GM19025 (cell line): ENCODE results near the gene RUVBL1.
"Not testable (repeated sequence)": the region's sequence is repeated elsewhere in the genome, so short reads cannot be mapped to it uniquely, and the experiment has no call there.

Experiments used
- ATAC-seq: cut with Tn5 transposase; IDR thresholded peaks from one replicate; pipeline ENCODE4 v1.9.1; 2021; ENCODE audit warnings: mild to moderate bottlenecking, low read depth, moderate library complexity; ENCODE audit not compliant: unreplicated experiment

RUVBL1 gene

DNA sequence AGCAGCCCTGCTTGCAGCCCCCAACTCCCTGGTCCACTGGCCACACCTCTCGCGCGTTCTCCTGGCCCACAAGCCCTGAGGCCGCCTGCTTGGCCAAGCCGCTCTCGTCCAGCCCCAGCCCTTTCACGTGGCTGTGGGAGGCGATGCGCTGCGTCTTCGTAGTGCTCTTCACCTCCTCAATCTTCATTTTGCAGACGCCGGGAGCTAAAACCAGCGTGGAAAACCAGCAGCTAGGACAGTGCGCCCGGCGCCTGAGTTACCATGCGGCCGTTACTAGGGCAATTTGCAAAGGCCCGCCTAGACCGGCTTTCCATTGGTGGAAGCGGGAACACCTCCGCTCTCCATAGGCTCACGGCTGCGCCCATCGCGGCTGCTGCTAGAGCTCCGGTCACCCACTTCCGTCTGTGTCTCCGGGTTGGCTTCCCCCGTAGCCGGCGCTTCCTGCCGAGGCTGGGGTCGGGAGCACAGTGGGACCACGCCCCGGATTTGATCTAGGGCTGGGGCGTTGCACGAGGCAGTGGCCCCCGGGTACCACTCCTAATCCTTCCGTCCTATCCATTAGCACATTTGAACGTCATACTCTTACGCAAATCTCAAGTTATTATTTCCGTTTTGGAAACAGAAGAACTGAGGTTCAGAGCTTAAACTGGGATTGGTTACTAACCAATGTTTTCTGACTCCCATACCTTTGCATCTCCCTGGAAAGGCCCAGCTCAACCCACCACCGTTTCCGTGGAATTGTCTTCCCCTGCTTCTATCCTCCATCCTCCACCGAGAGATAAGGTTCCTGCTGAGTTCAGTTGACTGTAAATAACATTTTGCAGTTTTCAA lies at the start of gene RUVBL1:
Gene RUVBL1 (minus strand): TSS at position 275 of the 831 bp plus-strand sequence. CDS start 88 bp downstream, at position 187.
- ATAC-seq: peak; percentile 99

DNA sequence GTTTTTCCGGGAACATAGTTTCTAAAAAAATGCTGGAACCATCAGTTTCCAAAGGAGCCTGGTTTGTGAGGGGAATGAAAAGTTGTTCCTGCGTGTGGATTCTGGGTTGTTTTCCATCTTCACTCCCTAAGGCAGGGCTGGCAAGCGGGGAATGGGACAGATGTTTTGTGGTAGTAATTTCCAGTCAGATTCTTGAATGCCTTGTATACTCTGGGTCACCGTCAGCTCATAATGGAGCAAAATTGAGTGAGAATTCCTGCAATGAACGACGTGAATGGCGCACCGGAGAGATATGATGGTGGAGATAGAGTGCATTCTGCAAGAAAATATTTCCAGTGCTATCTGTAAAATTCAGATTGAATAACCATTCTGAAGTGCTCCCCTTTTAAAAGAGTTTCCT lies 49.6 kb upstream of the RUVBL1 start:
- ATAC-seq: no peak

DNA sequence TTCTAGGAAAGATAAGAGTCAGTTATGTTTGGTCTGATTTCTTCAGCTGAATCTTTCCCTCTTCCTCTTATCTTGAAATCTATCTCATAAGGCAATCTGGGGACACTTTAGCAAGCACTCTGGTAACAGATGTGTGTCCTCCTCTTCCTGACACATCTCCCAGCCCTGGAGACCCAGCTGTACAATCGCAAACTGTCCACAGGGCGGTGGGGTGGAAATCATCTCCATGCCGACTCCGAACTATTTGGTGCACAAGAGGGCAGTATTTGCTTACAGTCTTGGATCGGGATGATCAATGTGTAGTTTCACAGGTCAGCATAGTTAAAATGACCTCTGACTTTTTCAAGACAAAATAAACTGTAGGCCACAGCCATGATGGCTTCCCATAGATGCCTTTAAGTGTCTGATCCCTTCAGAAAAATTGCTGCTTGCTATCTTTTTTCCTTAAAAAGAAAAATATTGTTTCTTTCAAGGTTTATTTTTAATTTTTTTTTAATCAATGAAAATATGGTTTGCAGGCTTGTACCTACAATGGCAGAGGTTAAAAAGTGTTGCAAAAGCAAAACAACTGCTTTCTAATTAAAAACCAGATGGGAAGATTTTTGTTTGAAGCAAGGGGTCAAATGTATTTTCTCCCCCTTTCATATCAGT lies 47.4 kb upstream of the RUVBL1 start:
- ATAC-seq: no peak

DNA sequence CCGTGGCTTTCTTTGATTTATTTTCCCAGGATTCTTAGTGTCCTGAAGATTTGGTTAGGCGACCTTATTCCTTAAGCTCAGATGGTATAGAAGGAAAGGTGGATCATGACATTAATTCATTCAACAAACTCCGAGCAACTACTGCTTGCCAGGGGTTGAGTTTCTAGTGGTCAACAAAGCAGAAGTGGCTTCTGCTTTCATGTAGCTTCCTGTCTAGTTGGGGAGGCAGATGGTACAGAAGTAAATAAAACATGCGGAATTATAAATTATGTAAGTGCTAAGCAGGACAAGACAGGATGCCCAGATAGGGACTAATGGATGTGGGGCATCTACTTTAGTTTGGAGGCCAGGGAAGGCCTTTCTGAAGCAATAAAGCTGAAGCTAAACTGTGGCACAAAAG lies 45.2 kb upstream of the RUVBL1 start:
- ATAC-seq: no peak

DNA sequence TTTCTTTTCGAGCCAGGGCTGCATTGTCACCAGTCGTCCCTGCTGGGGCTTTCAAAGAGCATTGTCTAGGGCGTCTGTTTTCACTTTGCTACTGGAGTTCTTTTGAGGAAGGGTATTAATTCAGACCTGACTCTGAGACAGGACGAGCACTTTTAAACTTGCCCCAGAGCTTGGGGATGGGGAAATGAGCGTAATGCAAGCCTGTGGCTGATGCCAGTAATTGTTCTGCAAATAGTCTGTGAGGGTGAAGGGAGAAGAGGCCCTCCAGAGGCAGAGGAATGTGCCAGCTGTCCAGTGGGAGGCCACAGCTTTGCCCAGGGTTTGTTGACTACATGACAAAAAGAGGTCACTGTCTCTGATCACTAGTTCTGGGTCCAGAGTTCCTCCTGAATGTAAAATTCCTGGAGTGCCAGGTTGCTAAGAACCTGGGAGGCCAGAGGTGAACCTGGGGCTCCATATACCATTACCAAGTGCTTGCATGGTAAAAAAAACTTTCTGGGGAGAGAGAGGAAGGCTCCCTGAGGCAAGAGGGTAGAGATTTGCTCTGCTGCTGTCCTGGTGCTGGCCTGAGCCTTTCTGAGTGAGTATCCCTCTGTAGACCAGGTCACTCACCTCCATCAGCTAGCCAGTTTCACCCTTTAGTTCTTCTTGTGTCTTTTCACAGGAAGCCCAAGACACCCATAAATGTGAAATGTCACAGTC lies 44.5 kb upstream of the RUVBL1 start:
- ATAC-seq: no peak

DNA sequence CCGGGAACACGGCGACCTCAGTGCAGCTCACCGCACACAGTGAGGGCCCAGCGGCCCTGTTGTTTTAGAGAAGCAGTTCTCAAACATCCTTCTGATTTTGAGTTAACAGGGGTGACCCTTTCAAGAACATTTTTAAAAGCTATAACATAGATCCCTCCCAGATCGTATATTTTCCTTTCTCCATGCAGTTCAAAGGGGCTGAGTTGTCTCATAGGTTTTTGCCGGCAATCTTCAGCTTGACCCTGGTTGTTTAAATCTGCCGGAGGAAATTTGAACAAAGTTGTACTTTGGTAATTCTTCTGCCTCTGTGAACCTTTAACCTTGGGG lies 44.0 kb upstream of the RUVBL1 start:
- ATAC-seq: no peak

DNA sequence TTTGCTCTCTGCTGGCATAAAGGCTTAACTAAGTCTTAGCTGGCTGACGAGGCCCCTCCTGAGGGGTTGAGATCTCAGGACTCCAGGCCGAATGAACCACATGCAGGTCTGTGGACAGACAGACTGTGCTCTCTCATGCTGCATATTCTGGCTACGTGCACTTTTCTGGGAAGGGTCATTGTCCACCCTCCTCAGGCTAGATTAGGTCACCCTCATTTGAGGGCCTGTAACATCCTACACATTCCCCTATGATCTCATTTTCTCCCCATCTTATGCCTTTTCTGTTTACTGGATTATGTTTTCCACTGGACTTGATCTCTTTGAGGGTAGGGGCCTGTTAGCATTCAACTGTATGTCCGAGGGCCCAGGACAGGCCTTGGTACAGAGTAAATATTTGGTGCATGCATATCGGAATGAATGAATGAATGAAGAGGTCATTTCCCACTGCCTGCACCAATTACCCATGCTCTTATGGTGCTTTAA lies 43.4 kb upstream of the RUVBL1 start:
- no peak for ATAC-seq

DNA sequence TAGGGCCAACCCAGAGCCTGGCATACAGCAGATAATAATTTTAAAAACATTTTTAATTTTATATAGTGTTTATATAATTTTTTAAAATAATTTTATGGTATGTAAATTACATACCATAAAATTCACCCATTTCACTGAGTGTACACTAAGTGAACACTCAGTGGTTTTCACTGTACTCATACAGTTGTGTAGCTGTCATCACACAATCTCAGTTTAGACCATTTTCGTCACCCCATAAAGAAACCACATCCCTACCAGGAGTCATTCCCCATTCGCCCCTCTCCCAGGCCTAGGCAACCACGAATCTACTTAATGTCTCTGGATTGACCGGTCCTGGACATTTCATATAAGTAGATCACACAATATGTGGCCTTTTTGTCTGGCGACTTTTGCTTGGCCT lies 39.8 kb upstream of the RUVBL1 start:
- no peak for ATAC-seq

DNA sequence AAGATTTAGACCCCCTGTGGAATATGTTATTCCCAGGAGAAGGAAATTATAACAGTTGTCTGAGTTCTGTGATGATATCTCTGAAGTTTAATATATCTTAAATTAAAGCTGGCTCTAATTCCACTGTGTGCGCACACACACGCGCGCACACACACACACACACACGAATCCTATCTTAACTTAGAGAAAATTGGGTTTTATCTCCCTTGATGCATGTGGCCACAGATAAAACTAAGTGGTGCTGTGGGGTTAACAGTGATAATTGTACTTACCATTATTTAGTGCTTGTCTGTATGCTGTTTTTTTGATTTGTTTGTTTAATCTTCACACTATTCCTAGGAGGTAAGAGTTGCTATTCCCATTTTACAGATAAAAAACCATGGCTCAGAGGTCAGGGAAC lies 37.0 kb upstream of the RUVBL1 start:
- no peak for ATAC-seq

DNA sequence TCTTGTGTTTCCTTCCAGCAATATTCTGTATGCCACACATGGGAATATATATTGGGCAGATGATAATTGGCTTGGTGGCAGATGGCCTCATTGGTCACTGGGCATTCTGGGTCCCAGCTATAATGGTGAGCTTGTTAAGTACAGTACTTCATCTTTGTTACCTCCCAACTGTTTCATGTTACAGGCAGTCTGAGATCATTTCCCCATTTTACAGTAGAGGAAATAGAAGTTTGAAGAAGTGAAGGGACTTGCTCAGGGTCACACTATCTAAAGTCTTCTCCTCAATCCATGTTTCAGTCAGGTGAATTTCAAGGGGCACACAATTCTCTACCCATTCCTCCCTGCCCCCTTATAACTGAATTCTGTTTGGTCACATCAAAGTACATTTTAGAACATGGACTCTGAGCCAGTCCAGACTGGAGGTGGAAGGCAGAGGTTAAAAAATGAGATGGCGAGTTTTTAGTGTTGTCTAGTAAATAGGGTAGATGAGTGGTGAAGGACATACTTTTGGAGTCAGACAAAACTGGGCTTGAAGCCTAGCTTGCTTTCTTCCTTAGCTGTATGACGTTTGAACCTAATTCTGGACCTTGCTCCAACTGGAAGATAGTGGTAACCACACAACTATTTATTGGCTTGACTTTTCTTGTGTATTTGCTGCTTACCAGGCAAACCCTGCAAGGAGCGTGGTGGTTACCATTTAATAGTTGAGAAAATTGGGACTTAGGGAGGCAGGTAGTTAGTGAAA lies 32.2 kb upstream of the RUVBL1 start:
- ATAC-seq: no peak

DNA sequence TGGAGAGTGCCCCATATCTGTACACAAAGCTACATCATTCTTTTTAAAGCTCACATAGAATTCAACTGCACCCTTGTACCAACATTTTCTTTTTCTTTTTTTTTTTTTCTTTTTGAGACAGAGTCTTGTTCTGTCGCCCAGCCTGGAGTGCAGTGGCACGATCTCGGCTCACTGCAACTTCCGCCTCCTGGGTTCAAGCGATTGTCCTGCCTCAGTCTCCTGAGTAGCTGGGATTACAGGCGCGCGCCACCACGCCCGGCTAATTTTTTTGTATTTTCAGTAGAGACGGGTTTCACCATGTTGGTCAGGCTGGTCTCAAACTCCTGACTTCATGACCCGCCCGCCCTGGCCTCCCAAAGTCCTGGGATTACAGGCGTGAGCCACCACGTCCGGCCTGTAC lies 30.7 kb upstream of the RUVBL1 start:
- not testable (repeated sequence) for ATAC-seq

DNA sequence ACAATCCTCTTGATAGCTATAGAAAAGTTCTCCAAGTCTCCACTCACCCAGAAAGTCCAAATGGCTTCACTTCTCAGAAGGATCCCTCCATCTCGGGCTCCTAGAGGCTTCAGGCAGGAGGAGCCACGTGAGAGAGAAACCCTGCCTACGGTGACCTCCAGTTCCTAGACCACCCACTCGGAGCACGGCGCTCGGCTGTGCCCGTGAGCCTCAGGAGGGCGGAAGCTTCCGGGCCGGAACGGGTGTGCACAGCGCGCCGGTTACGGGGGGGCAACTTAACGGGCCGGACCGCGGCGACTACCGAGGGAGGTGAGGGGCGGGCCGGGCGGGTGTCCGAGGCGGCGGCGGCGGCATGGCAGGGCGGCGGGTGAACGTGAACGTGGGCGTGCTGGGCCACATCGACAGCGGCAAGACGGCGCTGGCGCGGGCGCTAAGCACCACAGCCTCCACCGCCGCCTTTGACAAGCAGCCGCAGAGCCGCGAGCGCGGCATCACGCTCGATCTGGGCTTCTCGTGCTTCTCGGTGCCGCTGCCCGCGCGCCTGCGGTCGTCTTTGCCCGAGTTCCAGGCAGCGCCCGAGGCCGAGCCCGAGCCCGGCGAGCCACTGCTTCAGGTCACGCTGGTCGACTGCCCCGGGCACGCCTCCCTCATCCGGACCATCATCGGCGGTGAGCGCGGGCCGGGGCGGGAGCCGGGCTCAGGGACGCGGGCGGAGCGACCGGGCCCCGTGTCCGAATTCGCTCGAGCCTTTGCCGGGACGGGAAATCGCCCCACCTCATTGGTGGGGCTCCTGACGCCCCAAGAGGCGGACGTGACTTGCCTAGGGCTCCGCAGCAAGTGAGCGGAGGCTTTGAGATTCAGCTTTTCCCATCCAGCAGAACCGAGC lies 29.8 kb upstream of the RUVBL1 start, which contains the start of gene EEFSEC:
Gene EEFSEC (plus strand): TSS at position 326 of the 886 bp plus-strand sequence. CDS start 27 bp downstream, at position 353.
- peak; percentile 85 for ATAC-seq

DNA sequence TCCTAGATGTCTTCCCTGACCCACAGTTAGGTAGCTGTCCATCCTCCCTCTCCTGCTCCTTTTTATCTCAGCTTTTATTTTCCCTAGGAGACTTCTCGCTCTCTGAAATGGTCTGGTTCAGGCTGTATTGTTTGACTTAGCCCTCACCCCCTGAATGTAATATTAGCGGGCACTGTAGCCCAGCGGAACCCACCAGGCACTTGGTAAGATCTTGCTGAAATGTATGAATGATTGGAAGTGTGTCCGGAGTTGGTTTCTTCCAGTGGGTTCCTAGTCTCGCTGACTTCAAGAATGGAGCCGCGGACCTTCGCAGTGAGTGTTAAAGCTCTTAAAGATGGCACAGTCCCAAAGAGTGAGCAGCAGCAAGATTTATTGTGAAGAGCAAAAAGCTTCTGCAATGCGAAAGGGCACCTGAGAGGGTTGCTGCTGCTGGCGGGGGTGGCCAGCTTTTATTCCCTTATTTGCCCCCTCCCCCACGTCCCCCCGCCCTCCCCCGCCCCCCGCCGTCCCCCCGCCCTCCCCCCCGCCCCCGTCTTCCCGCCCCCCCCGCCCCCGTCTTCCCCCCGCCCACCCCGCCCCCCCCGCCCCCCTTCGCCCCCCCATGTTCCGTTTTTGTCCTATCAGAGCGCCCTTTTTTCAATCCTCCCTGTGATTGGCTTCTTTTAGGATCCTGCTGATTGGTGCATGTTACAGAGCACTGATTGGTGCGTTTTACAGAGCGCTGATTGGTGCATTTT lies 29.0 kb upstream of the RUVBL1 start:
- ATAC-seq: peak; percentile 36

DNA sequence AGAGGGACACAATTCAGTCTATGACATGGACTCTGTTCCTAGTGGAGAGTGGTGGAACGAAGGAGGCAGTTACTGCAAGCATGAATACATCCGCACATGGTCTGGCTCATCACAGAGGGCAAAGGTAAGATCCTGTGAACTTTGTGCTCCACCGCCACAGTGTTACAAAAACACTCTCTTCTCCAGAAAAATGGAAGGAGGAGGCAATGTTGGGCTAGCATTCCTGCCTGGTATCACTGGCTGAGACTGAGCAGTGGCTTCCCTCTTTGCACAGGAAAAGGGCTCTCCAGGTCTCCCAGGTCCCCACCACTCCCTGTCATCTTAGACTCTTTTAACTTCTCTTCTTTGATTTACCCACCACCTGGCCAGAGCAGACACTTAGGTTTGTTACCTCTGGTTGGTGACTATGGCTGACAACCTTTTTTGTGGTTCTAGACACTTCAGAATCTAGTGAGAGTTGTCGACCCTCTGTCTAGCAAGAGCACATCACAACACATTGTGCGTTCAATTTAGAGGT lies 28.2 kb upstream of the RUVBL1 start:
- ATAC-seq: no peak

DNA sequence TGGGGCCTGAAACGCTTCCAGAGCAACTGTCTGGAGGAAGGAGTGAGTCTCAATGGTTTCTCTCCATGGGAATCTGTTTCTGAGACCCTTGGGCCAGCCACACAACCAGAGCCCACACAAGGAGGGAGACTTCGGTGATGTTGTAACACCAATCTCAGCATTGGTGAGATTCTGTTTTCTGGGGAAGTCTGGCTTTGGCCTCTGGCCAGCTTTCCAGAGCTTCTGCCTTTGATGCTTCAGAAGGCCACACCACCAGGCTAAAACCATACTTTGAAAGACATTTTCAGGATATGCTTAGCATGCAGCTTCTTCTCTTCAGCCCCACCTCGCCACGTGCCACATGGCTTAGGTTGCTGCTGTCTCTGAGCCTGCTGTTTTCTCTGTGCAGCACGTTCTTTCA lies 26.0 kb upstream of the RUVBL1 start:
- ATAC-seq: no peak

DNA sequence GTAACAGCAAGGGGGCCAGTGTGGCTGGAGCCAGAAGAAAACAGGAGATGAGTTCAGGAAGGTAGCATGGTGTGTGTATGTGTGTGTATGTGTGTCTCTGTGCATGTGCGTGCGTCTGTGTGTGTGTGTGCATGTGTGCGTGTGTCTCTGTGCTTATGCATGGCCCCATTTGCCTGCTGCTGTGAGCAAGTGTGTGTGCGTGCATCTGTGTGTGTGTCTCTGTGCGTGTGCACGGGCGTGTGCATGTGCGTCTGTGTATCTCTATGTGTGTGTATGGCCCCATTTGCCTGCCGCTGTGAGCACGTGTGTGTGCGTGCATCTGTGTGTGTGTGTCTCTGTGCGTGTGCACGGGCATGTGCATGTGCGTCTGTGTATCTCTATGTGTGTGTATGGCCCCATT lies 22.6 kb upstream of the RUVBL1 start:
- ATAC-seq: no peak

DNA sequence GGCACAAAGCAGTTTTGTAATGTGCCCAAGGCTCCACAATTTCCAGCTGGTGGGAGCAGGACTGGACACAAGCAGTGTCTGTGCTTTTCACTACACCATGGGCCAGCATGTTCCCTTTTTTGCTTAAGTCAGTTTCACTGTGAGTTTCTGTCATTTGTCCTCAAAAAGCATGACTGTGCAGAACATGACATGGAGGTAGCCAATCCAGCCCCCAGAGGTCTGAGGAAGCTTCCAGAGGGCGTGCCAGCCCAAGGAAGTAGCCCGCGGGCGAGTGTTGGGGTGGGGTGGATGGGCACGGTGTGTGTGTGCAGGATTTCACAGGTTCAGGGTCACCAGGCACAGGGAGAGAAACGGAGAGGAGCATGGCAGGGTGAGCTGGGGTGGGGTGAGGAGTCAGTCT lies 21.7 kb upstream of the RUVBL1 start:
- ATAC-seq: no peak

DNA sequence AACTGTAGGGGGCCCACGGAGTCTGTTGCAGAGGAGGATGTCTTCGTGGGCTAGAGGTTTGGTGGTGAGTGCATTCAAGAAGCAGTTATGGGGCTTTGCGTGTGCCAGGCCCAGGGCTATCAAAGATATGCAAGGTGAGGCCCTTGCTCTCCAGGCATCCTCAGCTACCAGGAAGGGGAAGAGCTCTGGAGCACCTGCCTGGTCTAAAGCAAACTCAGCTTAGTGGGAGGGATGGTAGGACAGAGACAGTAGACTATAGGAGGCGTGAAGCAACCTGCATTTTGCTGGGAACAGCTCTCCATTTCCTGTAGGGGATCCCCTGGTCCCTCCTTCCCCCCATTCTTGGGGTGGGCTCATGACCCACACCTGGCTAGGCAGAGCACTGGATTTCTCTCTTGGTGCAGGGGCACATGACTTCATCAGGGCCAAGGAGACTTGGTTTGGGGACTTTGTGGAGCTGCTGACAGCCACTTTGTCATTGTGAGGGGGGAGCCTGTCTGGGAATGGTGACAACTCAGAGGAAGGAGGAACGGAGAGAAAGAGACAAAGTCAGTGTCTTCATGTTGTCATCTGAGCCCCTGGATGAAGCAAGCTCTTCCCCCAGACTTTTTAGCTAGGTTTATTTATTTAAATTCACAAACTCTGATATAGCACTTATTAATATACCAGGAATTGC lies 21.0 kb upstream of the RUVBL1 start:
- ATAC-seq: no peak
